ENCODE results near the gene VPS35. TPM values are rescaled to one million over a fixed set of nuclear protein-coding genes. Genes with fewer than 3 reads are reported as not detected.

VPS35 gene
- total RNA-seq, 5 donors from 2014 or later (not counting 1 experiment from before 2014, with no cell fraction given): 49.8 to 105 (median 87.3) TPM

GRCh38 chr16:46702030-46702429 is 13.1 kb upstream of the VPS35 start:
- Histone ChIP-seq H3K27me3 (replicated peaks in 1 of 2; ENCODE audit: control insufficient read depth in 2 of 2, extremely low read depth in 1 of 2, insufficient read depth in 2 of 2, low read length in 1 of 2) (no peaks in the 10 kb centered on the region), H3K9me3 (no peaks in the 10 kb centered on the region), H3K4me1 (ENCODE audit: control insufficient read depth in 1 of 2, extremely low read depth in 1 of 2, insufficient read depth in 2 of 2, low read length in 2 of 2) (no peaks in the 10 kb centered on the region), H3K27ac (ENCODE audit: low read length) (no peak overlapping the region), H3K4me3 (ENCODE audit: control insufficient read depth in 1 of 2, extremely low read depth in 1 of 2, low read length in 1 of 2) (no peak overlapping the region), H3K36me3 (ENCODE audit: control insufficient read depth in 2 of 2, extremely low read depth in 1 of 2, insufficient read depth in 1 of 2, low read length in 1 of 2) (no peaks in the 10 kb centered on the region)
- ChIA-PET POLR2A (no interaction called here), CTCF (interaction anchor here (0.5 to 0.6 kb wide), 2 partner anchors 28 to 669 kb away, joined by 3 to 4 read pairs; no protein-coding TSS in a partner anchor)
- no peak overlapping the region for H3K27ac Mint-ChIP-seq
- no peaks in the 10 kb centered on the region for H3K36me3 Mint-ChIP-seq
- no peaks in the 10 kb centered on the region for H3K4me1 Mint-ChIP-seq
- DNase-seq (no peak), ATAC-seq (replicated peaks in 1 of 4) (no peak)
- no CpG with 5 or more reads among the region's 2 CpGs for WGBS (ENCODE audit: insufficient coverage)
- H3K9me3 Mint-ChIP-seq: no peaks in the 10 kb centered on the region
- H3K27me3 Mint-ChIP-seq: peaks cover 0 to 5% of the 10 kb centered on the region in 2 donors
- H3K4me3 Mint-ChIP-seq: no peak overlapping the region

DNA sequence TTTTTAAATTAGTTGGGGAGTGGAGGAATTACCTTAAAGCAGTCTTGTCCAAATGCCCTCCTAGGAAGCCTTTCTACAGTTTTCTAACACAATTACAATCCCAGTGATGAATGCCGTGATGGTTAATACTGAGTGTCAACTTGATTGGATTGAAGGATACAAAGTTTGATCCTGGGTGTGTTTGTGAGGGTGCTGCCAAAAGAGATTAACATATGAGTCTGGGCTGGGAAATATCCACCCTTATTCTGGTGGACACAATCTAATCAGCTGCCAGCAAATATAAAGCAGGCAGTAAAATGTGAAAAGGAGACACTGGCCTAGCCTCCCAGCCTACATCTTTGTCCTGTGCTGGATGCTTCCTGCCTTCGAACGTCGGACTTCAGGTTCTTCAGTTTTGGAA is 12.6 kb upstream of the VPS35 start:
- Histone ChIP-seq H3K4me3 (ENCODE audit: control insufficient read depth in 1 of 2, extremely low read depth in 1 of 2, low read length in 1 of 2) (no peak overlapping the region), H3K27me3 (replicated peaks in 1 of 2; ENCODE audit: control insufficient read depth in 2 of 2, extremely low read depth in 1 of 2, insufficient read depth in 2 of 2, low read length in 1 of 2) (no peaks in the 10 kb centered on the region), H3K36me3 (ENCODE audit: control insufficient read depth in 2 of 2, extremely low read depth in 1 of 2, insufficient read depth in 1 of 2, low read length in 1 of 2) (no peaks in the 10 kb centered on the region), H3K9me3 (no peaks in the 10 kb centered on the region), H3K27ac (ENCODE audit: low read length) (no peak overlapping the region), H3K4me1 (ENCODE audit: control insufficient read depth in 1 of 2, extremely low read depth in 1 of 2, insufficient read depth in 2 of 2, low read length in 2 of 2) (no peaks in the 10 kb centered on the region)
- Mint-ChIP-seq H3K9me3 (no peaks in the 10 kb centered on the region), H3K27me3 (peaks cover 0 to under 1% of the 10 kb centered on the region in 2 donors), H3K36me3 (no peaks in the 10 kb centered on the region), H3K27ac (no peak overlapping the region), H3K4me1 (no peaks in the 10 kb centered on the region), H3K4me3 (no peak overlapping the region)
- WGBS (ENCODE audit: insufficient coverage): no CpG with 5 or more reads among the region's 4 CpGs
- DNase-seq (no peak), ATAC-seq (replicated peaks in 1 of 4) (no peak)
- POLR2A ChIA-PET: no interaction called here
- CTCF ChIA-PET: no interaction called here

DNA sequence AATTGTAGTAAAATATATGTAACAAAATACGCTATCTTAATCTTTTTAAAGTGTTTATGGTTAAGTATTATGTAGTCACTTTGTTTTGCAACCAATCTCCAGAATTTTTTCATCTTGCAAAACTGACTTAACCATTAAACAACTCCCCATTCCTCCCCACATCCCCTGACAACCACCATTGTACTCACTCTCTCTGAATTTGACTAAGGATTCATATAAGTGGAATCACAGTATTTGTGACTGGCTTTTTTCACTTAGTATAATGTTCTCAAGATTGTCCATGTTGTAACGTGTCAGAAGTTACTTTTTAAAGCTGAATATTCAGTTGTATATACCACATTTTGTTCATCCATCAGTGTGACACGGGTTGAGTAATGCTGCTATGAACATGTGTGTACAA is 11.1 kb upstream of the VPS35 start:
- Mint-ChIP-seq H3K27ac (no peak overlapping the region), H3K4me1 (no peaks in the 10 kb centered on the region), H3K9me3 (no peaks in the 10 kb centered on the region), H3K27me3 (no peaks in the 10 kb centered on the region), H3K4me3 (no peak overlapping the region), H3K36me3 (no peaks in the 10 kb centered on the region)
- Histone ChIP-seq H3K9me3 (no peaks in the 10 kb centered on the region), H3K36me3 (ENCODE audit: control insufficient read depth in 2 of 2, extremely low read depth in 1 of 2, insufficient read depth in 1 of 2, low read length in 1 of 2) (no peaks in the 10 kb centered on the region), H3K4me3 (ENCODE audit: control insufficient read depth in 1 of 2, extremely low read depth in 1 of 2, low read length in 1 of 2) (no peak overlapping the region), H3K27me3 (replicated peaks in 1 of 2; ENCODE audit: control insufficient read depth in 2 of 2, extremely low read depth in 1 of 2, insufficient read depth in 2 of 2, low read length in 1 of 2) (no peaks in the 10 kb centered on the region), H3K4me1 (ENCODE audit: control insufficient read depth in 1 of 2, extremely low read depth in 1 of 2, insufficient read depth in 2 of 2, low read length in 2 of 2) (no peaks in the 10 kb centered on the region), H3K27ac (ENCODE audit: low read length) (no peak overlapping the region)
- no CpG with 5 or more reads among the region's 3 CpGs for WGBS (ENCODE audit: insufficient coverage)
- POLR2A ChIA-PET: no interaction called here
- ATAC-seq (replicated peaks in 1 of 4): no peak
- no peak for DNase-seq
- CTCF ChIA-PET: interaction anchor here in 1 of 2 donors (0.6 kb wide), 1 partner anchor 133 kb away, joined by 4 read pairs; no protein-coding TSS in a partner anchor

- no peaks in the 10 kb centered on the region for H3K36me3 ChIP-seq (ENCODE audit: control insufficient read depth in 2 of 2, extremely low read depth in 1 of 2, insufficient read depth in 1 of 2, low read length in 1 of 2)
Observed at GRCh38 chr16:46696957-46697356, 8.0 kb upstream of the VPS35 start.

DNA sequence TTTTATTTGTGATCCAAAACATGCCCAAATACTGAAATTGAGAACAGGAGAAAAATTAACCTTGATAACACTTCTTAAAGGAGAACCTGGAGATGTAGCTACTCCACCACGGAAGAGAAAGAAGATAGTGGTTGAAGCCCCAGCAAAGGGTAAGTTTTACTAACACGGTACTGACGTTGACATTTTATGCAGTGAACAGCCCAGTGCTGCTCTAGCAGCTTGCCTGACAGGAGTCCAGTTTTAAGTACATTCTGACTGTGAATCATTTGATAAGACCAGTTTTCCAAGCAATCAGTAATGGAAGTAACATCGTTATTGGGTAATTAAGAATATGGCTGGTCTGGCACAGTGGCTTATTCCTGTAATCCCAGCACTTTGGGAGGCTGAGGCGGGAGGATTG is 7.0 kb upstream of the VPS35 start:
- no peaks in the 10 kb centered on the region for H3K27me3 ChIP-seq (replicated peaks in 1 of 2; ENCODE audit: control insufficient read depth in 2 of 2, extremely low read depth in 1 of 2, insufficient read depth in 2 of 2, low read length in 1 of 2)
- ATAC-seq (replicated peaks in 1 of 4): no peak
- Mint-ChIP-seq H3K9me3 (no peaks in the 10 kb centered on the region), H3K27me3 (no peaks in the 10 kb centered on the region), H3K4me3 (no peak overlapping the region), H3K4me1 (peaks cover 0 to 6% (median 0%) of the 10 kb centered on the region in 3 donors), H3K36me3 (peaks cover 2% of the 10 kb centered on the region), H3K27ac (no peak overlapping the region)
- H3K4me3 ChIP-seq (ENCODE audit: control insufficient read depth in 1 of 2, extremely low read depth in 1 of 2, low read length in 1 of 2): no peak overlapping the region
- ChIA-PET POLR2A (no interaction called here), CTCF (no interaction called here)
- peaks cover under 1% of the 10 kb centered on the region in 2 experiments for H3K4me1 ChIP-seq (ENCODE audit: control insufficient read depth in 1 of 2, extremely low read depth in 1 of 2, insufficient read depth in 2 of 2, low read length in 2 of 2)
- 94% methylated on average over 5 of the region's 5 CpGs for WGBS (ENCODE audit: insufficient coverage)
- DNase-seq: no peak
- no peaks in the 10 kb centered on the region for H3K36me3 ChIP-seq (ENCODE audit: control insufficient read depth in 2 of 2, extremely low read depth in 1 of 2, insufficient read depth in 1 of 2, low read length in 1 of 2)
- no peak overlapping the region for H3K27ac ChIP-seq (ENCODE audit: low read length)
- H3K9me3 ChIP-seq: no peaks in the 10 kb centered on the region

More at GRCh38 chr16:46696957-46697356, 8.0 kb upstream of the VPS35 start:
- Mint-ChIP-seq H3K4me3 (no peak overlapping the region), H3K36me3 (peaks cover 2% of the 10 kb centered on the region), H3K4me1 (peaks cover 0 to 4% (median 0%) of the 10 kb centered on the region in 3 donors), H3K9me3 (no peaks in the 10 kb centered on the region), H3K27me3 (no peaks in the 10 kb centered on the region), H3K27ac (no peak overlapping the region)
- H3K27ac ChIP-seq (ENCODE audit: low read length): no peak overlapping the region
- no peaks in the 10 kb centered on the region for H3K9me3 ChIP-seq
- H3K27me3 ChIP-seq (replicated peaks in 1 of 2; ENCODE audit: control insufficient read depth in 2 of 2, extremely low read depth in 1 of 2, insufficient read depth in 2 of 2, low read length in 1 of 2): no peaks in the 10 kb centered on the region
- POLR2A ChIA-PET: no interaction called here
- ATAC-seq (replicated peaks in 1 of 4): no peak
- no peaks in the 10 kb centered on the region for H3K4me1 ChIP-seq (ENCODE audit: control insufficient read depth in 1 of 2, extremely low read depth in 1 of 2, insufficient read depth in 2 of 2, low read length in 2 of 2)
- 94% methylated on average over 2 of the region's 3 CpGs for WGBS (ENCODE audit: insufficient coverage)
- no peak for DNase-seq
- CTCF ChIA-PET: no interaction called here
- H3K4me3 ChIP-seq (ENCODE audit: control insufficient read depth in 1 of 2, extremely low read depth in 1 of 2, low read length in 1 of 2): no peak overlapping the region

- Histone ChIP-seq H3K36me3 (ENCODE audit: control insufficient read depth in 2 of 2, extremely low read depth in 1 of 2, insufficient read depth in 1 of 2, low read length in 1 of 2) (no peaks in the 10 kb centered on the region), H3K4me3 (ENCODE audit: control insufficient read depth in 1 of 2, extremely low read depth in 1 of 2, low read length in 1 of 2) (no peak overlapping the region), H3K9me3 (no peaks in the 10 kb centered on the region), H3K27ac (ENCODE audit: low read length) (no peak overlapping the region), H3K4me1 (ENCODE audit: control insufficient read depth in 1 of 2, extremely low read depth in 1 of 2, insufficient read depth in 2 of 2, low read length in 2 of 2) (peaks cover 7 to 13% of the 10 kb centered on the region in 2 experiments), H3K27me3 (replicated peaks in 1 of 2; ENCODE audit: control insufficient read depth in 2 of 2, extremely low read depth in 1 of 2, insufficient read depth in 2 of 2, low read length in 1 of 2) (no peaks in the 10 kb centered on the region)
- no peak for ATAC-seq (replicated peaks in 1 of 4)
- no CpG with 5 or more reads among the region's 2 CpGs for WGBS (ENCODE audit: insufficient coverage)
- Mint-ChIP-seq H3K36me3 (peaks cover 2% of the 10 kb centered on the region), H3K27ac (no peak overlapping the region), H3K9me3 (no peaks in the 10 kb centered on the region), H3K4me1 (peaks cover 0 to 6% (median 0%) of the 10 kb centered on the region in 3 donors), H3K27me3 (no peaks in the 10 kb centered on the region), H3K4me3 (no peak overlapping the region)
- POLR2A ChIA-PET: no interaction called here
- no peak for DNase-seq
- CTCF ChIA-PET: interaction anchor here (0.6 kb wide), 2 partner anchors 18 to 106 kb away, joined by 4 to 5 read pairs; no protein-coding TSS in a partner anchor
Observed at GRCh38 chr16:46693598-46693997, 4.6 kb upstream of the VPS35 start.
